Body of pancreas (tissue), 4 donors: Measurements from ENCODE around the gene POLA1.

ENCODE experiments used
- CTCF ChIP-seq, 7 experiments: fragments of 450-650 bp in 4 of 7; fragments of 200-600 bp in 3 of 7; sonication (generic) in 3 of 7; IDR thresholded peaks; one replicate each; pipeline ENCODE4 v1.5.1; 2016 to 2019; ENCODE audit warnings: antibody characterized with exemption in 7 of 7
- POLR2A ChIP-seq, 3 donors: fragments of 450-650 bp; IDR thresholded peaks; one replicate each; pipeline ENCODE4 v1.6.1; 2016; ENCODE audit warnings: antibody characterized with exemption in 3 of 3, mild to moderate bottlenecking in 2 of 3

- TF ChIP-seq CTCF (IDR thresholded peaks at IDR 0.05) (no peak), POLR2A (IDR thresholded peaks at IDR 0.05) (no peak)
Observed at GRCh38 chrX:24963823-24964222, 270.1 kb downstream of the POLA1 start.
